ENCODE measurements around the gene KRTAP5-8. TPM values are rescaled to one million over a fixed set of nuclear protein-coding genes. Genes with fewer than 3 reads are reported as not detected.
"Not testable (repeated sequence)": the region's sequence is repeated elsewhere in the genome, so short reads cannot be mapped to it uniquely, and the experiment has no call there.

Gene KRTAP5-8
- total RNA-seq, 1 donor from 2014 or later = not detected

- H3K27me3 ChIP-seq = no peaks in the 10 kb centered on the region
- no peak for DNase-seq (ENCODE audit: extremely low spot score in 2 of 2)
- intact Hi-C loops (cut with DNase I) = no loop called here
- no peak overlapping the region for H3K27ac ChIP-seq
- no peak for TF ChIP-seq POLR2AphosphoS5 (IDR thresholded peaks at IDR 0.05; ENCODE audit: insufficient read depth in 1 of 2, low read depth in 1 of 2)
- no peak for TF ChIP-seq POLR2A (IDR thresholded peaks at IDR 0.05)
- peak in 2 of 3 experiments; percentile 32 to 51 for TF ChIP-seq CTCF (IDR thresholded peaks at IDR 0.05)
- no peak overlapping the region for H3K4me3 ChIP-seq
- H3K4me1 ChIP-seq = no peaks in the 10 kb centered on the region
- no peaks in the 10 kb centered on the region for H3K36me3 ChIP-seq
- H3K9me3 ChIP-seq = no peaks in the 10 kb centered on the region
Observed at GRCh38 chr11:71580057-71581003, 42.5 kb downstream of the KRTAP5-8 start.

- intact Hi-C loops (cut with DNase I) = no loop called here
- Histone ChIP-seq H3K9me3 (no peaks in the 10 kb centered on the region), H3K4me1 (no peaks in the 10 kb centered on the region), H3K36me3 (no peaks in the 10 kb centered on the region), H3K4me3 (no peak overlapping the region), H3K27ac (no peak overlapping the region), H3K27me3 (no peaks in the 10 kb centered on the region)
- TF ChIP-seq POLR2A (IDR thresholded peaks at IDR 0.05) (no peak), POLR2AphosphoS5 (IDR thresholded peaks at IDR 0.05; ENCODE audit: insufficient read depth in 1 of 2, low read depth in 1 of 2) (no peak), CTCF (IDR thresholded peaks at IDR 0.05) (no peak)
- DNase-seq (ENCODE audit: extremely low spot score in 2 of 2) = no peak
Observed at GRCh38 chr11:71581826-71582225, 44.0 kb downstream of the KRTAP5-8 start.

- no peaks in the 10 kb centered on the region for H3K9me3 ChIP-seq
- no peaks in the 10 kb centered on the region for H3K27me3 ChIP-seq
- H3K4me1 ChIP-seq = no peaks in the 10 kb centered on the region
- intact Hi-C loops (cut with DNase I) = no loop called here
- H3K27ac ChIP-seq = no peak within 1 kb of the TSS
- H3K4me3 ChIP-seq = no peak within 1 kb of the TSS
- TF ChIP-seq POLR2A (IDR thresholded peaks at IDR 0.05) = no peak
- no peak for TF ChIP-seq POLR2AphosphoS5 (IDR thresholded peaks at IDR 0.05; ENCODE audit: insufficient read depth in 1 of 2, low read depth in 1 of 2)
- no peaks in the 10 kb centered on the region for H3K36me3 ChIP-seq
- no peak for DNase-seq (ENCODE audit: extremely low spot score in 2 of 2)
Observed at GRCh38 chr11:71582309-71582895, 44.6 kb downstream of the KRTAP5-8 start, which contains the start of gene KRTAP5-11. Gene KRTAP5-11 (minus strand): TSS chr11:71582875. CDS start chr11:71582837, 38 bp downstream.

GRCh38 chr11:71582969-71583368, 45.1 kb downstream of the KRTAP5-8 start:
- H3K27me3 ChIP-seq; H3K4me1 ChIP-seq; H3K4me3 ChIP-seq; H3K27ac ChIP-seq; intact Hi-C loops (cut with DNase I); H3K36me3 ChIP-seq; H3K9me3 ChIP-seq; DNase-seq (ENCODE audit: extremely low spot score in 2 of 2): not testable (repeated sequence)

GRCh38 chr11:71585673-71586072, 47.8 kb downstream of the KRTAP5-8 start:
- H3K9me3 ChIP-seq; H3K27me3 ChIP-seq; H3K36me3 ChIP-seq; H3K4me3 ChIP-seq; intact Hi-C loops (cut with DNase I); H3K4me1 ChIP-seq; DNase-seq (ENCODE audit: extremely low spot score in 2 of 2); H3K27ac ChIP-seq: not testable (repeated sequence)

GRCh38 chr11:71588314-71588713, 50.5 kb downstream of the KRTAP5-8 start:
- H3K4me3 ChIP-seq; intact Hi-C loops (cut with DNase I); H3K27ac ChIP-seq; DNase-seq (ENCODE audit: extremely low spot score in 2 of 2); H3K9me3 ChIP-seq; H3K36me3 ChIP-seq; H3K27me3 ChIP-seq; H3K4me1 ChIP-seq: not testable (repeated sequence)

Small RNA genes lying within 50 kb of the gene (small RNA-seq; reads per million reads assigned to genes)
- gene AP000867.1 = not detected
- gene KRTAP5-14P = not detected

Other genes with a start within 250 kb of the KRTAP5-8 start
- gene DHCR7, start 89.6 kb upstream of the KRTAP5-8 start, total RNA-seq = 26.8 TPM
- 75.9 TPM for gene NADSYN1, start 84.8 kb upstream of the KRTAP5-8 start, total RNA-seq
- not detected for gene KRTAP5-7, start 10.8 kb upstream of the KRTAP5-8 start, total RNA-seq
- not detected for gene KRTAP5-9, start 10.4 kb downstream of the KRTAP5-8 start, total RNA-seq
- gene KRTAP5-10, start 27.5 kb downstream of the KRTAP5-8 start, total RNA-seq = not detected
- not detected for gene KRTAP5-11, start 44.9 kb downstream of the KRTAP5-8 start, total RNA-seq